Measurements from ENCODE around the gene HIVEP3.

DNA sequence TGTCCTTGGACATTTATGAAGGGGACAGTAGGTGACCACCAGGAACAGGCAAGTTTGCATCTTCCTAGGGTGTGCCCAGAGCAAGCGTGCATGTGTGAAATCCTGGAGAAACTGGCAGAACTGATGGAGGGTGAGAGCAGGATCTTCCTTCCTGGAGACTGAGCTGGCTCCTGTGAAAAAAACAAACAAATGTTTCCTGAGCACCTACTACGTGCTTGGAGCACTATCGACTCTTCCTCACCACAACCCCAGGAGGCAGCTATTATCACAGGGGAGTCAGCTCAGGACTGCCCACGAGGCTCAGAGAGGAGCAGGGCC, 432.7 kb downstream of the HIVEP3 start:
- TF ChIP-seq, protein P1, sequence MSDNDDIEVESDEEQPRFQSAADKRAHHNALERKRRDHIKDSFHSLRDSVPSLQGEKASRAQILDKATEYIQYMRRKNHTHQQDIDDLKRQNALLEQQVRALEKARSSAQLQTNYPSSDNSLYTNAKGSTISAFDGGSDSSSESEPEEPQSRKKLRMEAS (IDR thresholded peaks at IDR 0.05; ENCODE audit: low read depth, low read length) = no peak
- TF ChIP-seq, protein P2, sequence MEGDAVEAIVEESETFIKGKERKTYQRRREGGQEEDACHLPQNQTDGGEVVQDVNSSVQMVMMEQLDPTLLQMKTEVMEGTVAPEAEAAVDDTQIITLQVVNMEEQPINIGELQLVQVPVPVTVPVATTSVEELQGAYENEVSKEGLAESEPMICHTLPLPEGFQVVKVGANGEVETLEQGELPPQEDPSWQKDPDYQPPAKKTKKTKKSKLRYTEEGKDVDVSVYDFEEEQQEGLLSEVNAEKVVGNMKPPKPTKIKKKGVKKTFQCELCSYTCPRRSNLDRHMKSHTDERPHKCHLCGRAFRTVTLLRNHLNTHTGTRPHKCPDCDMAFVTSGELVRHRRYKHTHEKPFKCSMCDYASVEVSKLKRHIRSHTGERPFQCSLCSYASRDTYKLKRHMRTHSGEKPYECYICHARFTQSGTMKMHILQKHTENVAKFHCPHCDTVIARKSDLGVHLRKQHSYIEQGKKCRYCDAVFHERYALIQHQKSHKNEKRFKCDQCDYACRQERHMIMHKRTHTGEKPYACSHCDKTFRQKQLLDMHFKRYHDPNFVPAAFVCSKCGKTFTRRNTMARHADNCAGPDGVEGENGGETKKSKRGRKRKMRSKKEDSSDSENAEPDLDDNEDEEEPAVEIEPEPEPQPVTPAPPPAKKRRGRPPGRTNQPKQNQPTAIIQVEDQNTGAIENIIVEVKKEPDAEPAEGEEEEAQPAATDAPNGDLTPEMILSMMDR (IDR thresholded peaks at IDR 0.05; ENCODE audit: low read depth, low read length) = no peak
